ENCODE results near the gene UGCG. TPM values are rescaled to one million over a fixed set of nuclear protein-coding genes. Genes with fewer than 3 reads are reported as not detected.
A peak's percentile ranks its signal among the peaks of the same experiment; 100 is the strongest.

Gene UGCG
- total and polyA plus RNA-seq, 9 of the 15 experiments (the other 6 are each of a cell fraction or from before 2014, with no cell fraction given), result 20.0 to 40.3 (median 29.2) TPM

DNA sequence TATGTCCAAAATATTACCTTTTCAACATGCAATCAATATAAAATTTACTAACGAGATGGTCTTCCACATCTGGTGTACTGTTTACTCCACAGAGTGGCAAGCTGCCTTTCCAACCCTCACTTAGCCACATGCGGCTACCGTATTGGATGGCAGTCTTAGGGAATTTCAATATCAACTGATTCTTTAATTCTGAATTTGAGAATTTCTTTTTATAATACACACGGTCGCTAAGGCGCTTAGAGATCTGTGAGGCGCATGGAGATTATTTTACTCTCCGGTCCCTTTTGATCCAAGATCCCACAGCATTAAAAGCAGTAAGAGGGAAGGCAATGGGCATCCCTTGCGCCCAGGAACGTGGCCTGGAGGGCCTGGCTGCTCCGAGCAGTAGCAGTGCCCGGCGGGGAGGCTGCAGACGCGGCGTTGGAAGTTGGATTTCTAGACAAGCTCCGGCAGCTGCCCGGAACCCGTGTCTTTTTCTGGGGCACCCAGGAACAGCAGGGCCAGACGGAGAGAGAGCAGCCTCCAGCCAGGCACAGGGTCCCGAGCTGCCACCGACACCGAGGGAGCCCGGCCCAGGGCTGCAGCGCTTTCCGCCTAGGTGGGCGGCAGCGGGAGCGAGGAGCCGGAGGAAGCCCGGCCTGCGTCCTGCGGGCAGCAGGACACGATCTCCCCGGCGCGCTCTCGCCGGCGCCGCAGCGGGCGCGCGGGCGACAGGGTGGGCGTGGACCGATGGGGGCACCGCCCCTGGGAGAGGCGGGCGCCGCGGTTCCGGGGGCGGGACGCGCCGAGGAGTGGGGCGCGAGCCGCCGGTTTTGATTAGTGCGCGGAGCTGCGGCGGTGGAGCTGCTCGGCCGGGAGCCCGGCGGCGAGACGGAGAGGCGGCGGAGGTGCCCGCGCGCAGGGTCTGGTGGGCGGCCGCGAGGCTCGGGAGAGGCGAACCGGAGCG lies at the start of gene UGCG (continued):
- TF ChIP-seq, protein P1, sequence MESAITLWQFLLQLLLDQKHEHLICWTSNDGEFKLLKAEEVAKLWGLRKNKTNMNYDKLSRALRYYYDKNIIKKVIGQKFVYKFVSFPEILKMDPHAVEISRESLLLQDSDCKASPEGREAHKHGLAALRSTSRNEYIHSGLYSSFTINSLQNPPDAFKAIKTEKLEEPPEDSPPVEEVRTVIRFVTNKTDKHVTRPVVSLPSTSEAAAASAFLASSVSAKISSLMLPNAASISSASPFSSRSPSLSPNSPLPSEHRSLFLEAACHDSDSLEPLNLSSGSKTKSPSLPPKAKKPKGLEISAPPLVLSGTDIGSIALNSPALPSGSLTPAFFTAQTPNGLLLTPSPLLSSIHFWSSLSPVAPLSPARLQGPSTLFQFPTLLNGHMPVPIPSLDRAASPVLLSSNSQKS (CRISPR knock-in tag; IDR thresholded peaks at IDR 0.05), result no peak
- TF ChIP-seq CBX1 (IDR thresholded peaks at IDR 0.05; ENCODE audit: low read depth) (peak; percentile 97), SP1 (CRISPR knock-in tag; IDR thresholded peaks at IDR 0.05) (0 out of 2 replicates have a peak, but pooled peaks have one; percentile 30), ETV6 (IDR thresholded peaks at IDR 0.05; ENCODE audit: borderline replicate concordance in 1 of 2, low read depth in 2 of 2, low read length in 1 of 2) (no peak), ETV6 (CRISPR knock-in tag; IDR thresholded peaks at IDR 0.05; ENCODE audit: borderline replicate concordance) (no peak), ARHGAP35 (IDR thresholded peaks at IDR 0.05; ENCODE audit: partially characterized antibody) (no peak), HDAC8 (tag; IDR thresholded peaks at IDR 0.05) (0 out of 2 replicates have a peak, but pooled peaks have one; percentile 43), ZBTB9 (CRISPR knock-in tag; IDR thresholded peaks at IDR 0.05) (peak; percentile 66; the same call in 1 of the 2 replicates), SRSF1 (IDR thresholded peaks at IDR 0.05; ENCODE audit: low read depth, low read length) (no peak), ATF7 (IDR thresholded peaks at IDR 0.05) (peak; percentile 69), ZNF212 (CRISPR knock-in tag; IDR thresholded peaks at IDR 0.05) (0 out of 2 replicates have a peak, but pooled peaks have one; percentile 42), NR2F6 (CRISPR knock-in tag; IDR thresholded peaks at IDR 0.05) (0 out of 2 replicates have a peak, but pooled peaks have one; percentile 44), HNRNPLL (IDR thresholded peaks at IDR 0.05; ENCODE audit: low read depth, low read length, poor library complexity, severe bottlenecking) (peak; percentile 60), COPS2 (conservative IDR thresholded peaks at IDR 0.05) (no peak), CCNT2 (IDR thresholded peaks at IDR 0.05; ENCODE audit: borderline replicate concordance, extremely low read depth, insufficient read length, low read depth, low read length) (peak; percentile 96), CHCHD3 (CRISPR knock-in tag; IDR thresholded peaks at IDR 0.05) (no peak; the same call in 1 of the 2 replicates)
- TF ChIP-seq, protein P2, sequence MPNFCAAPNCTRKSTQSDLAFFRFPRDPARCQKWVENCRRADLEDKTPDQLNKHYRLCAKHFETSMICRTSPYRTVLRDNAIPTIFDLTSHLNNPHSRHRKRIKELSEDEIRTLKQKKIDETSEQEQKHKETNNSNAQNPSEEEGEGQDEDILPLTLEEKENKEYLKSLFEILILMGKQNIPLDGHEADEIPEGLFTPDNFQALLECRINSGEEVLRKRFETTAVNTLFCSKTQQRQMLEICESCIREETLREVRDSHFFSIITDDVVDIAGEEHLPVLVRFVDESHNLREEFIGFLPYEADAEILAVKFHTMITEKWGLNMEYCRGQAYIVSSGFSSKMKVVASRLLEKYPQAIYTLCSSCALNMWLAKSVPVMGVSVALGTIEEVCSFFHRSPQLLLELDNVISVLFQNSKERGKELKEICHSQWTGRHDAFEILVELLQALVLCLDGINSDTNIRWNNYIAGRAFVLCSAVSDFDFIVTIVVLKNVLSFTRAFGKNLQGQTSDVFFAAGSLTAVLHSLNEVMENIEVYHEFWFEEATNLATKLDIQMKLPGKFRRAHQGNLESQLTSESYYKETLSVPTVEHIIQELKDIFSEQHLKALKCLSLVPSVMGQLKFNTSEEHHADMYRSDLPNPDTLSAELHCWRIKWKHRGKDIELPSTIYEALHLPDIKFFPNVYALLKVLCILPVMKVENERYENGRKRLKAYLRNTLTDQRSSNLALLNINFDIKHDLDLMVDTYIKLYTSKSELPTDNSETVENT (CRISPR knock-in tag; IDR thresholded peaks at IDR 0.05), result peak; percentile 91
- TF ChIP-seq, protein P3, sequence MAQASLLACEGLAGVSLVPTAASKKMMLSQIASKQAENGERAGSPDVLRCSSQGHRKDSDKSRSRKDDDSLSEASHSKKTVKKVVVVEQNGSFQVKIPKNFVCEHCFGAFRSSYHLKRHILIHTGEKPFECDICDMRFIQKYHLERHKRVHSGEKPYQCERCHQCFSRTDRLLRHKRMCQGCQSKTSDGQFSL (CRISPR knock-in tag; IDR thresholded peaks at IDR 0.05), result no peak
- TF ChIP-seq, protein P3 (tag; IDR thresholded peaks at IDR 0.05), result no peak
- TF ChIP-seq, protein P4, sequence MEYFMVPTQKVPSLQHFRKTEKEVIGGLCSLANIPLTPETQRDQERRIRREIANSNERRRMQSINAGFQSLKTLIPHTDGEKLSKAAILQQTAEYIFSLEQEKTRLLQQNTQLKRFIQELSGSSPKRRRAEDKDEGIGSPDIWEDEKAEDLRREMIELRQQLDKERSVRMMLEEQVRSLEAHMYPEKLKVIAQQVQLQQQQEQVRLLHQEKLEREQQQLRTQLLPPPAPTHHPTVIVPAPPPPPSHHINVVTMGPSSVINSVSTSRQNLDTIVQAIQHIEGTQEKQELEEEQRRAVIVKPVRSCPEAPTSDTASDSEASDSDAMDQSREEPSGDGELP (CRISPR knock-in tag; IDR thresholded peaks at IDR 0.05; ENCODE audit: borderline replicate concordance), result peak; percentile 42; the same call in 1 of the 2 replicates
